ENCODE data around the gene CAMTA1.
"Not testable (repeated sequence)": the region's sequence is repeated elsewhere in the genome, so short reads cannot be mapped to it uniquely, and the experiment has no call there.

The CAMTA1 gene

GRCh38 chr1:7130127-7130526 is 344.9 kb downstream of the CAMTA1 start:
- DNase-seq (ENCODE audit: low read depth in 2 of 2, low spot score in 1 of 2), result no peak

- no peak for DNase-seq (ENCODE audit: low read depth in 2 of 2, low spot score in 1 of 2)
These were observed 350.2 kb downstream of the CAMTA1 start for GRCh38 chr1:7135493-7135892.

GRCh38 chr1:7136166-7136953 is 351.1 kb downstream of the CAMTA1 start:
- DNase-seq (ENCODE audit: low read depth in 2 of 2, low spot score in 1 of 2), result no peak

- no peak for DNase-seq (ENCODE audit: low read depth in 2 of 2, low spot score in 1 of 2)
These were observed 355.0 kb downstream of the CAMTA1 start for GRCh38 chr1:7140251-7140650.

- no peak for DNase-seq (ENCODE audit: low read depth in 2 of 2, low spot score in 1 of 2)
These were observed 360.7 kb downstream of the CAMTA1 start for GRCh38 chr1:7145947-7146346.

- no peak for DNase-seq (ENCODE audit: low read depth in 2 of 2, low spot score in 1 of 2)
These were observed 361.5 kb downstream of the CAMTA1 start for GRCh38 chr1:7146710-7147109.

GRCh38 chr1:7147581-7148282 is 362.5 kb downstream of the CAMTA1 start:
- DNase-seq (ENCODE audit: low read depth in 2 of 2, low spot score in 1 of 2), result not testable (repeated sequence)

GRCh38 chr1:7149080-7149838 is 364.0 kb downstream of the CAMTA1 start:
- DNase-seq (ENCODE audit: low read depth in 2 of 2, low spot score in 1 of 2), result no peak

GRCh38 chr1:7150724-7151280 is 365.5 kb downstream of the CAMTA1 start:
- DNase-seq (ENCODE audit: low read depth in 2 of 2, low spot score in 1 of 2), result no peak

- no peak for DNase-seq (ENCODE audit: low read depth in 2 of 2, low spot score in 1 of 2)
These were observed 366.7 kb downstream of the CAMTA1 start for GRCh38 chr1:7151978-7152377.

- no peak for DNase-seq (ENCODE audit: low read depth in 2 of 2, low spot score in 1 of 2)
These were observed 367.4 kb downstream of the CAMTA1 start for GRCh38 chr1:7152655-7153054.

- DNase-seq (ENCODE audit: low read depth in 2 of 2, low spot score in 1 of 2), result no peak
These were observed 368.2 kb downstream of the CAMTA1 start for GRCh38 chr1:7153464-7153863.

GRCh38 chr1:7159116-7159781 is 374.0 kb downstream of the CAMTA1 start:
- no peak for DNase-seq (ENCODE audit: low read depth in 2 of 2, low spot score in 1 of 2)

- not testable (repeated sequence) for DNase-seq (ENCODE audit: low read depth in 2 of 2, low spot score in 1 of 2)
These were observed 383.3 kb downstream of the CAMTA1 start for GRCh38 chr1:7168554-7168953.

GRCh38 chr1:7171168-7171567 is 385.9 kb downstream of the CAMTA1 start:
- no peak for DNase-seq (ENCODE audit: low read depth in 2 of 2, low spot score in 1 of 2)

- no peak for DNase-seq (ENCODE audit: low read depth in 2 of 2, low spot score in 1 of 2)
These were observed 386.3 kb downstream of the CAMTA1 start for GRCh38 chr1:7171574-7171973.

GRCh38 chr1:7172804-7173203 is 387.6 kb downstream of the CAMTA1 start:
- no peak for DNase-seq (ENCODE audit: low read depth in 2 of 2, low spot score in 1 of 2)

GRCh38 chr1:7174561-7174960 is 389.3 kb downstream of the CAMTA1 start:
- no peak for DNase-seq (ENCODE audit: low read depth in 2 of 2, low spot score in 1 of 2)

GRCh38 chr1:7174980-7175906 is 390.0 kb downstream of the CAMTA1 start:
- no peak for DNase-seq (ENCODE audit: low read depth in 2 of 2, low spot score in 1 of 2)

GRCh38 chr1:7177021-7177420 is 391.8 kb downstream of the CAMTA1 start:
- DNase-seq (ENCODE audit: low read depth in 2 of 2, low spot score in 1 of 2), result no peak

Measured in stimulated activated CD8-positive, alpha-beta memory T cell treated with anti-CD3 and anti-CD28 coated beads, Interleukin-4, amount 100 ng/mL, for 4 hours (primary cell).